IMR-90 (cell line): ENCODE results near the gene WDR6. TPM values are rescaled to one million over a fixed set of nuclear protein-coding genes. Genes with fewer than 3 reads are reported as not detected.
A peak's percentile ranks its signal among the peaks of the same experiment; 100 is the strongest.

Experiments used
- ATAC-seq: fragments of 200-7000 bp; cut with Tn5 transposase; 2 replicates; pipeline ENCODE4 v1.9.1; 2020; ENCODE audit warnings: low read depth, mild to moderate bottlenecking, moderate library complexity
- BruUV-seq: library from RNA; stranded (reverse); fragments of 400-500 nt; replicated peaks from 2 replicates; lab custom pipeline; 2021; lab: Mats Ljungman, UMichigan
- CTCF ChIA-PET: fragments of 300-600 bp; formaldehyde crosslinking; extraction: SDS; loops from one replicate; lab custom pipeline; 2021; ENCODE audit warnings: antibody characterized with exemption; lab: Yijun Ruan, JAX
- POLR2A ChIA-PET: fragments of 300-600 bp; sonication (Branson Sonifier 250); formaldehyde crosslinking; loops from one replicate; lab custom pipeline; 2022; ENCODE audit warnings: antibody characterized with exemption; ENCODE audit not compliant: unreplicated experiment; lab: Charles Lee
- DNase-seq: peaks from one replicate; pipeline ENCODE4 v3.0.0; 2013
- H2AFZ ChIP-seq: replicated peaks from 2 replicates; pipeline ENCODE3; 2013; ENCODE audit warnings: low read length, mild to moderate bottlenecking; ENCODE audit not compliant: poor library complexity
- H2AK5ac ChIP-seq: 2 replicates; pipeline ENCODE4 v1.6.1; 2013; ENCODE audit warnings: low read depth, low read length, inconsistent platforms
- H2AK9ac ChIP-seq: replicated peaks from 2 replicates; pipeline ENCODE3; 2013; ENCODE audit warnings: mild to moderate bottlenecking, low read depth, low read length, moderate library complexity; ENCODE audit not compliant: poor library complexity
- H2BK120ac ChIP-seq: 2 replicates; pipeline ENCODE4 v1.6.1; 2013; ENCODE audit warnings: low read depth, low read length, inconsistent platforms
- H2BK15ac ChIP-seq: 3 replicates; pipeline ENCODE4 v1.6.1; 2013; ENCODE audit warnings: low read depth, low read length, inconsistent platforms
- H2BK20ac ChIP-seq: 2 replicates; pipeline ENCODE4 v1.6.1; 2013; ENCODE audit warnings: low read depth, mild to moderate bottlenecking, inconsistent platforms, low read length, moderate library complexity
- H2BK5ac ChIP-seq: 2 replicates; pipeline ENCODE4 v1.6.1; 2013; ENCODE audit warnings: mild to moderate bottlenecking, low read depth, low read length, inconsistent platforms; ENCODE audit not compliant: poor library complexity, severe bottlenecking
- H3K14ac ChIP-seq: replicated peaks from 2 replicates; pipeline ENCODE4 v1.6.1; 2013; ENCODE audit warnings: low read depth, low read length, inconsistent platforms
- H3K18ac ChIP-seq: 2 replicates; pipeline ENCODE4 v1.6.1; 2013; ENCODE audit warnings: low read depth, low read length, control low read depth
- H3K23ac ChIP-seq: 2 replicates; pipeline ENCODE4 v1.6.1; 2013; ENCODE audit warnings: low read depth, low read length, inconsistent platforms
- H3K27ac ChIP-seq: 2 replicates; pipeline ENCODE4 v1.5.1; 2013; ENCODE audit warnings: mild to moderate bottlenecking, control low read depth, low read length; ENCODE audit not compliant: insufficient read depth
- H3K27me3 ChIP-seq: 2 replicates; pipeline ENCODE4 v1.6.1; 2013; ENCODE audit warnings: low read length; ENCODE audit not compliant: control insufficient read depth, insufficient read depth
- H3K36me3 ChIP-seq: 2 replicates; pipeline ENCODE4 v1.6.1; 2013; ENCODE audit warnings: low read length, mixed read lengths; ENCODE audit not compliant: control insufficient read depth, insufficient read depth
- H3K4ac ChIP-seq: 2 replicates; pipeline ENCODE4 v1.6.1; 2013; ENCODE audit warnings: low read depth, low read length, inconsistent platforms
- H3K4me1 ChIP-seq: 2 replicates; pipeline ENCODE4 v1.6.1; 2013; ENCODE audit warnings: low read length, mixed read lengths; ENCODE audit not compliant: control insufficient read depth, insufficient read depth
- H3K4me2 ChIP-seq: 2 replicates; pipeline ENCODE4 v1.6.1; 2013; ENCODE audit warnings: low read depth, mild to moderate bottlenecking, control low read depth, low read length, moderate library complexity
- H3K4me3 ChIP-seq: 2 replicates; pipeline ENCODE4 v1.5.1; 2013; ENCODE audit warnings: low read depth, mild to moderate bottlenecking, control low read depth, low read length, moderate library complexity; ENCODE audit not compliant: insufficient read depth
- H3K56ac ChIP-seq: 2 replicates; pipeline ENCODE4 v1.6.1; 2013; ENCODE audit warnings: low read length, inconsistent platforms; ENCODE audit not compliant: insufficient read depth; ENCODE audit errors: extremely low read depth
- H3K79me1 ChIP-seq, 2 experiments: 2 replicates each; pipeline ENCODE4 v1.6.1; 2013; ENCODE audit warnings: low read length in 2 of 2, inconsistent platforms in 1 of 2, low read depth in 1 of 2
- H3K9ac ChIP-seq: 2 replicates; pipeline ENCODE4 v1.6.1; 2013; ENCODE audit warnings: low read depth, low read length, control low read depth
- H3K9me1 ChIP-seq: 2 replicates; pipeline ENCODE4 v1.6.1; 2013; ENCODE audit warnings: low read length, inconsistent platforms; ENCODE audit not compliant: insufficient read depth
- H3K9me3 ChIP-seq: 2 replicates; pipeline ENCODE4 v1.6.1; 2013; ENCODE audit warnings: low read length; ENCODE audit not compliant: control insufficient read depth, insufficient read depth
- H4K20me1 ChIP-seq: 2 replicates; pipeline ENCODE4 v1.6.1; 2013; ENCODE audit warnings: low read length, inconsistent platforms; ENCODE audit not compliant: insufficient read depth
- H4K5ac ChIP-seq: 2 replicates; pipeline ENCODE4 v1.6.1; 2013; ENCODE audit warnings: mild to moderate bottlenecking, low read depth, low read length, control low read depth
- H4K8ac ChIP-seq, 2 experiments: 2 replicates each; pipeline ENCODE4 v1.6.1; 2013; ENCODE audit warnings: low read depth in 2 of 2, low read length in 2 of 2, control low read depth in 1 of 2, inconsistent platforms in 1 of 2
- H4K91ac ChIP-seq: 2 replicates; pipeline ENCODE4 v1.6.1; 2013; ENCODE audit warnings: low read depth, low read length, inconsistent platforms; ENCODE audit not compliant: insufficient read depth
- BHLHE40 ChIP-seq: fragments of 150-350 bp; IDR thresholded peaks from 2 replicates; pipeline ENCODE4 v1.6.1; 2016; ENCODE audit warnings: mild to moderate bottlenecking, low read depth, low read length
- CEBPB ChIP-seq: IDR thresholded peaks from 2 replicates; pipeline ENCODE4 v1.6.1; 2012; ENCODE audit warnings: low read depth, low read length, improper control_type of control experiment
- CHD1 ChIP-seq: IDR thresholded peaks from 2 replicates; pipeline ENCODE4 v1.6.1; 2012; ENCODE audit warnings: low read depth, low read length, improper control_type of control experiment
- CTCF ChIP-seq: conservative IDR thresholded peaks from 2 replicates; pipeline ENCODE4 v1.5.1; 2012; ENCODE audit warnings: mild to moderate bottlenecking, low read depth, low read length, improper control_type of control experiment
- FOS ChIP-seq: fragments of 150-350 bp; IDR thresholded peaks from 2 replicates; pipeline ENCODE4 v1.6.1; 2016; ENCODE audit warnings: low read depth, low read length
- MAFK ChIP-seq: IDR thresholded peaks from 2 replicates; pipeline ENCODE4 v1.6.1; 2012; ENCODE audit warnings: low read depth, low read length, improper control_type of control experiment
- MAZ ChIP-seq: IDR thresholded peaks from 2 replicates; pipeline ENCODE4 v1.6.1; 2012; ENCODE audit warnings: low read depth, mild to moderate bottlenecking, low read length, improper control_type of control experiment, moderate library complexity, borderline replicate concordance
- MXI1 ChIP-seq: IDR thresholded peaks from 2 replicates; pipeline ENCODE4 v1.6.1; 2012; ENCODE audit warnings: low read depth, mild to moderate bottlenecking, low read length, moderate library complexity, borderline replicate concordance
- NFE2L2 ChIP-seq: fragments of 150-350 bp; IDR thresholded peaks from 2 replicates; pipeline ENCODE4 v1.6.1; 2016; ENCODE audit warnings: low read depth, mild to moderate bottlenecking, low read length
- POLR2A ChIP-seq: IDR thresholded peaks from 2 replicates; pipeline ENCODE4 v1.6.1; 2012; ENCODE audit warnings: mild to moderate bottlenecking, low read depth, low read length
- RAD21 ChIP-seq: IDR thresholded peaks from 2 replicates; pipeline ENCODE4 v1.6.1; 2012; ENCODE audit warnings: low read length, improper control_type of control experiment
- RCOR1 ChIP-seq: IDR thresholded peaks from 2 replicates; pipeline ENCODE4 v1.6.1; 2012; ENCODE audit warnings: mild to moderate bottlenecking, low read length, improper control_type of control experiment; ENCODE audit not compliant: insufficient replicate concordance
- RFX5 ChIP-seq: IDR thresholded peaks from 2 replicates; pipeline ENCODE4 v1.8.0; 2012; ENCODE audit warnings: low read depth, mild to moderate bottlenecking, low read length, moderate library complexity
- SMC3 ChIP-seq: fragments of 150-350 bp; IDR thresholded peaks from 2 replicates; pipeline ENCODE4 v1.6.1; 2016; ENCODE audit warnings: low read depth, mild to moderate bottlenecking, antibody characterized with exemption, low read length, moderate library complexity
- USF2 ChIP-seq: fragments of 150-350 bp; IDR thresholded peaks from 2 replicates; pipeline ENCODE4 v1.6.1; 2017; ENCODE audit warnings: mild to moderate bottlenecking, antibody characterized with exemption, low read length, low read depth
- WGBS, 2 experiments: methylation state at CpG; one replicate each; pipeline versions ENCODE4 v1.1.5 to v1.1.7; 2013; ENCODE audit warnings: missing lambda C conversion rate in 2 of 2; ENCODE audit not compliant: insufficient read length in 1 of 2; ENCODE audit errors: extremely low coverage in 2 of 2; 5-methylcytosine and 5-hydroxymethylcytosine counted together
- dilution Hi-C: fragments of 300-500 bp; cut with HindIII; formaldehyde crosslinking; loops from one replicate; pipeline ENCODE4 v1.14.3; 2018; ENCODE audit warnings: low sequenced_read_pairs; ENCODE audit not compliant: unreplicated experiment
- in situ Hi-C: fragments of 300-500 bp; cut with MboI; formaldehyde crosslinking; loops from 3 replicates; pipeline ENCODE4 v1.14.3; 2019; ENCODE audit warnings: low sequenced_read_pairs, inconsistent platforms, mixed read lengths
- intact Hi-C: fragments of 100-400 bp; cut with micrococcal nuclease; formaldehyde crosslinking; loops from 2 replicates; pipeline ENCODE4 v1.10.0; 2022
- polyA plus RNA-seq, 3 experiments: library from polyadenylated mRNA; depleted of rRNA; stranded (reverse); fragments of >200 nt; gene quantifications; 2 replicates each; pipeline ENCODE4 v1.2.3, GENCODE V29; 2012; ENCODE audit warnings: low replicate concordance in 1 of 3
- total RNA-seq: library from RNA; depleted of rRNA; stranded (reverse); fragments of >200 nt; gene quantifications from 2 replicates; pipeline ENCODE4 v1.2.3, GENCODE V29; 2012
- TF ChIP-seq, protein P1 (sequence below): fragments of 150-350 bp; IDR thresholded peaks from 2 replicates; pipeline ENCODE4 v1.6.1; 2016; ENCODE audit warnings: low read depth, mild to moderate bottlenecking, low read length, moderate library complexity, borderline replicate concordance

WDR6 gene
- total and polyA plus RNA-seq, 2 of the 4 experiments (the other 2 are of a cell fraction): 60.9 to 160 TPM

DNA sequence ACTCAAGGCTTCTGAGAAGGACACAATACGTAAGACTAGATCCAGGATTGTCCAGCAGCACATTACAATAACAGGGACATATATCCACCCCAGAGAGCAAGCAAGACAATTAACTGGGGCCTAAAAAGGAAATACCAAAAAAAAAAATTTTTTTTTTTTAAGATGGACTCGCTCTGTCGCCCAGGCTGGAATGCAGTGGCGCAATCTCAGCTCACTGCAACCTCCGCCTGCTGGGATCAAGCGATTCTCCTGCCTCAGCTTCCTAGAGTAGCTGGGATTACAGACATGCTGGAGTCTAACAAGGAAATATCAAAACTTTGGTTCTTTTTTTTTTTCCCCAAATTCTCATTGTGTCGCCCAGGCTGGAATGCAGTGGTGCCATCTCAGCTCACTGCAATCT, 50.8 kb downstream of the WDR6 start:
- Histone ChIP-seq H3K27me3 (no peaks in the 10 kb centered on the region), H4K20me1 (peaks cover 7% of the 10 kb centered on the region; the same call in 1 of the 2 replicates), H3K9me3 (no peaks in the 10 kb centered on the region), H3K18ac (no peak overlapping the region), H2BK20ac (no peak overlapping the region), H3K36me3 (peaks cover 33% of the 10 kb centered on the region), H2AK5ac (no peak overlapping the region), H3K4me3 (no peak overlapping the region), H2BK120ac (no peak overlapping the region), H2AK9ac (no peak overlapping the region), H3K14ac (no peak overlapping the region), H3K56ac (no peak overlapping the region), H3K27ac (no peak overlapping the region; the same call in 1 of the 2 replicates), H3K9me1 (peaks cover 18% of the 10 kb centered on the region), H3K23ac (no peak overlapping the region), H3K4me1 (peaks cover 2% of the 10 kb centered on the region; the same call in 1 of the 2 replicates), H2BK15ac (no peak overlapping the region), H4K8ac (no peak overlapping the region), H2AFZ (no peak overlapping the region), H4K5ac (no peak overlapping the region), H3K9ac (peak overlapping the region; percentile 11; the same call in 1 of the 2 replicates), H3K79me1 (peaks cover 42 to 68% of the 10 kb centered on the region in 2 experiments), H3K4ac (no peak overlapping the region), H3K4me2 (no peak overlapping the region), H4K91ac (no peak overlapping the region), H2BK5ac (no peak overlapping the region)
- dilution Hi-C loops (no loop called here), intact Hi-C loops (no loop called here), in situ Hi-C loops (no loop called here)
- ATAC-seq: no peak
- DNase-seq: no peak
- 88% methylated on average over 3 of the region's 7 CpGs; no CpG with 5 or more reads in 1 of the 2 experiments for WGBS, 2 experiments
- no peak for TF ChIP-seq POLR2A
- no peak for TF ChIP-seq RAD21
- no peak for TF ChIP-seq RCOR1
- no peak for TF ChIP-seq FOS
- TF ChIP-seq, protein P1, sequence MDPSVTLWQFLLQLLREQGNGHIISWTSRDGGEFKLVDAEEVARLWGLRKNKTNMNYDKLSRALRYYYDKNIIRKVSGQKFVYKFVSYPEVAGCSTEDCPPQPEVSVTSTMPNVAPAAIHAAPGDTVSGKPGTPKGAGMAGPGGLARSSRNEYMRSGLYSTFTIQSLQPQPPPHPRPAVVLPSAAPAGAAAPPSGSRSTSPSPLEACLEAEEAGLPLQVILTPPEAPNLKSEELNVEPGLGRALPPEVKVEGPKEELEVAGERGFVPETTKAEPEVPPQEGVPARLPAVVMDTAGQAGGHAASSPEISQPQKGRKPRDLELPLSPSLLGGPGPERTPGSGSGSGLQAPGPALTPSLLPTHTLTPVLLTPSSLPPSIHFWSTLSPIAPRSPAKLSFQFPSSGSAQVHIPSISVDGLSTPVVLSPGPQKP: no peak
- TF ChIP-seq SMC3: no peak
- TF ChIP-seq RFX5: no peak
- no peak for TF ChIP-seq BHLHE40
- no peak for TF ChIP-seq CHD1
- no peak; the same call in 1 of the 2 replicates for TF ChIP-seq CEBPB
- no peak for TF ChIP-seq MXI1
- TF ChIP-seq CTCF: no peak
- no peak for TF ChIP-seq MAZ
- no peak for TF ChIP-seq NFE2L2
- no peak for TF ChIP-seq USF2
- no peak for TF ChIP-seq MAFK
- no TSS peak for BruUV-seq
- ChIA-PET CTCF (interaction anchor here (0.6 kb wide), 2 partner anchors 10 to 36 kb away, joined by 3 to 6 read pairs; no protein-coding TSS in a partner anchor), POLR2A (no interaction called here)
